ENCODE results near the gene ZBTB24. TPM values are rescaled to one million over a fixed set of nuclear protein-coding genes. Genes with fewer than 3 reads are reported as not detected.

ZBTB24 gene
- total and polyA plus RNA-seq, 2 donors (not counting 3 experiments of a cell fraction or from before 2014, with no cell fraction given): 1.9 to 6.2 TPM

DNA sequence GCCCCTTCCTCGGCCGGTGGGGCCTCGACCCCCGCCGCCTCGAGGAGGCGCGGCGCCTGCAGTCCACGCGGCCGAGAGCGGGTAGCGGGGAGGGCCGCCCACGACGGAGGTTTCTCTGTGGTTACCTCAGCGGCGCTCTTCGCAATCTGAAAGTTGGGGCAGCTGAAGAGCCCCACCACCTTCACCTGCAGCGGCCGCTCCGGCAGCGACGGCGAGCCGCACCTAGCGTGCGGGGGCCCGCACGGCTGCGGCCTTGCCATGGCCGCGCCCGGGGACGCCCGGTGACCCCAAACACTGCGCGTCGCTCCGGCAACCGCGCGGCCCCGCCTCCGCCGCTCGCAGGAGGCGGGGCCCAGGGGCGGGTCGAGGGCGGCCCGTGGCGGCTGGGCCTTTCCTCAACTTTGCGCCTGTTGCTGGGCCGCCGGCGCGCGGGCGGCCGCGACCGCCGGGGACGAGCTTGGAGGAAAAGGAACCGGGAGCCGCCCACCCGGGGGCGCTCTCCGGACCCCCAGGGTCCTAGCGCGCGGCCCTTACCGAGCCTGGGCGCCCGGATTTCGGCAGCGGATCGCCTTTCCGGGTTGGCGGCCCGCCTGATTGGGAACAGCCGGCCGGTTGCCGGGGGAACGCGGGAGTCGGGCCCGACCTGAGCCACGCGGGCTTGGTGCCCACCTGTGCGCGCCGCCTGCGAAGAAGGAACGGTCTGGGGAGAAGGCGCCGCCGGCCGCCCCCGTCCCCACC, 42.5 kb downstream of the ZBTB24 start, which contains the start of the genes PPIL6 and SMPD2:
TSS of gene PPIL6 (minus strand) at position 298 of the 738 bp plus-strand sequence. CDS start at position 260, 38 bp downstream.
TSS of gene SMPD2 (plus strand) at position 394 of the 738 bp plus-strand sequence. CDS start 398 bp downstream, outside the sequence.
- Histone ChIP-seq H3K4me1 (ENCODE audit: control insufficient read depth, extremely low read depth, insufficient read depth, low read length) (peaks cover 3% of the 10 kb centered on the region), H3K9me1 (replicated peaks; ENCODE audit: control insufficient read depth, extremely low read depth, insufficient read depth, low read length) (no peaks in the 10 kb centered on the region), H3K79me2 (ENCODE audit: control insufficient read depth, insufficient read depth, low read length) (no peaks in the 10 kb centered on the region), H3K9me3 (replicated peaks; ENCODE audit: control insufficient read depth, insufficient read depth, low read length) (no peaks in the 10 kb centered on the region), H3K36me3 (ENCODE audit: control insufficient read depth in 2 of 2, extremely low read depth in 1 of 2, insufficient read depth in 2 of 2, low read length in 2 of 2) (peaks cover 0 to 14% of the 10 kb centered on the region in 2 experiments), H3K9ac (replicated peaks; ENCODE audit: extremely low read depth, insufficient read depth, low read length) (peak within 1 kb of the TSS; percentile 52), H3K4me3 (replicated peaks in 1 of 3; ENCODE audit: insufficient read depth in 1 of 3, low read depth in 1 of 3, low read length in 3 of 3) (peak within 1 kb of the TSS; percentile 62 to 73 (median 66)), H3K4me2 (ENCODE audit: insufficient read depth, low read length) (peak within 1 kb of the TSS; percentile 68), H3K27me3 (ENCODE audit: control insufficient read depth in 2 of 2, insufficient read depth in 2 of 2, low read length in 2 of 2) (no peaks in the 10 kb centered on the region), H4K20me1 (replicated peaks; ENCODE audit: control insufficient read depth, extremely low read depth, insufficient read depth, low read length) (no peaks in the 10 kb centered on the region), H3K27ac (ENCODE audit: insufficient read depth, low read depth, low read length) (peak within 1 kb of the TSS; percentile 59), H2AFZ (ENCODE audit: low read depth, low read length) (peak within 1 kb of the TSS; percentile 90)
- TF ChIP-seq, protein P1, sequence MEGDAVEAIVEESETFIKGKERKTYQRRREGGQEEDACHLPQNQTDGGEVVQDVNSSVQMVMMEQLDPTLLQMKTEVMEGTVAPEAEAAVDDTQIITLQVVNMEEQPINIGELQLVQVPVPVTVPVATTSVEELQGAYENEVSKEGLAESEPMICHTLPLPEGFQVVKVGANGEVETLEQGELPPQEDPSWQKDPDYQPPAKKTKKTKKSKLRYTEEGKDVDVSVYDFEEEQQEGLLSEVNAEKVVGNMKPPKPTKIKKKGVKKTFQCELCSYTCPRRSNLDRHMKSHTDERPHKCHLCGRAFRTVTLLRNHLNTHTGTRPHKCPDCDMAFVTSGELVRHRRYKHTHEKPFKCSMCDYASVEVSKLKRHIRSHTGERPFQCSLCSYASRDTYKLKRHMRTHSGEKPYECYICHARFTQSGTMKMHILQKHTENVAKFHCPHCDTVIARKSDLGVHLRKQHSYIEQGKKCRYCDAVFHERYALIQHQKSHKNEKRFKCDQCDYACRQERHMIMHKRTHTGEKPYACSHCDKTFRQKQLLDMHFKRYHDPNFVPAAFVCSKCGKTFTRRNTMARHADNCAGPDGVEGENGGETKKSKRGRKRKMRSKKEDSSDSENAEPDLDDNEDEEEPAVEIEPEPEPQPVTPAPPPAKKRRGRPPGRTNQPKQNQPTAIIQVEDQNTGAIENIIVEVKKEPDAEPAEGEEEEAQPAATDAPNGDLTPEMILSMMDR (IDR thresholded peaks at IDR 0.05; ENCODE audit: extremely low read depth in 1 of 2, insufficient read depth in 1 of 2, low read depth in 1 of 2, low read length in 2 of 2): peak in 1 of 2 donors; percentile 41
- no peak for TF ChIP-seq EZH2 (IDR thresholded peaks at IDR 0.05; ENCODE audit: borderline replicate concordance, low read depth, low read length, severe bottlenecking)
- peak; percentile 51 for TF ChIP-seq POLR2AphosphoS5 (IDR thresholded peaks at IDR 0.05; ENCODE audit: insufficient read depth, low read depth, low read length)
- no peak for TF ChIP-seq MYC (IDR thresholded peaks at IDR 0.05; ENCODE audit: low read depth, low read length)
- TF ChIP-seq POLR2A (IDR thresholded peaks at IDR 0.05; ENCODE audit: low read depth, low read length): no peak
- TF ChIP-seq GATA2 (IDR thresholded peaks at IDR 0.05; ENCODE audit: insufficient read depth, insufficient read length, low read depth, low read length): no peak
- TF ChIP-seq, protein P2, sequence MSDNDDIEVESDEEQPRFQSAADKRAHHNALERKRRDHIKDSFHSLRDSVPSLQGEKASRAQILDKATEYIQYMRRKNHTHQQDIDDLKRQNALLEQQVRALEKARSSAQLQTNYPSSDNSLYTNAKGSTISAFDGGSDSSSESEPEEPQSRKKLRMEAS (IDR thresholded peaks at IDR 0.05; ENCODE audit: insufficient read depth, insufficient read length): peak; percentile 39
- ChIA-PET POLR2A (no interaction called here), CTCF (interaction anchor here (0.5 to 4.3 kb wide), 11 partner anchors 10 to 624 kb away, joined by 3 to 20 read pairs (median 5); partner anchors contain the start of genes CD164 and MICAL1)
- DNase-seq (ENCODE audit: low read depth, low spot score): peak; percentile 86
- intact Hi-C loops (cut with micrococcal nuclease): loop anchor here (1.0 to 5.0 kb wide), 5 partner anchors 15 to 346 kb away; partner anchors contain the start of genes CD164, CEP57L1, MICAL1 and SESN1
- FAIRE-seq: peak; percentile 94
- no TSS peak for BruUV-seq (replicated peaks)
- dilution Hi-C loops (cut with MboI; ENCODE audit: extremely low pct_ligation_motif_present, low sequenced_read_pairs): no loop called here

All from endothelial cell of umbilical vein (primary cell).